ENCODE data around the gene USP38.

GRCh38 chr4:143243041-143243440 is 58.3 kb downstream of the USP38 start:
- no peak for TF ChIP-seq POLR2A (IDR thresholded peaks at IDR 0.05; ENCODE audit: low read length)
- TF ChIP-seq GATA1 (IDR thresholded peaks at IDR 0.05; ENCODE audit: low read depth, low read length) = no peak

Data from erythroblast (primary cell).